OCI-LY3 (cell line): ENCODE results near the gene LGALS3BP.

Experiments
- EZH2phosphoT487 ChIP-seq: fragments of 200-600 bp; shearing (Covaris generic); IDR thresholded peaks from 2 replicates; pipeline ENCODE4 v1.6.1; 2018; ENCODE audit warnings: antibody characterized with exemption, mixed run types, low read depth
- TF ChIP-seq, protein P1 (sequence below): fragments of 200-600, 300-600 bp; sonication (generic); IDR thresholded peaks from 2 replicates; pipeline ENCODE4 v1.5.1; 2014; ENCODE audit warnings: antibody characterized with exemption, low read length, low read depth

DNA sequence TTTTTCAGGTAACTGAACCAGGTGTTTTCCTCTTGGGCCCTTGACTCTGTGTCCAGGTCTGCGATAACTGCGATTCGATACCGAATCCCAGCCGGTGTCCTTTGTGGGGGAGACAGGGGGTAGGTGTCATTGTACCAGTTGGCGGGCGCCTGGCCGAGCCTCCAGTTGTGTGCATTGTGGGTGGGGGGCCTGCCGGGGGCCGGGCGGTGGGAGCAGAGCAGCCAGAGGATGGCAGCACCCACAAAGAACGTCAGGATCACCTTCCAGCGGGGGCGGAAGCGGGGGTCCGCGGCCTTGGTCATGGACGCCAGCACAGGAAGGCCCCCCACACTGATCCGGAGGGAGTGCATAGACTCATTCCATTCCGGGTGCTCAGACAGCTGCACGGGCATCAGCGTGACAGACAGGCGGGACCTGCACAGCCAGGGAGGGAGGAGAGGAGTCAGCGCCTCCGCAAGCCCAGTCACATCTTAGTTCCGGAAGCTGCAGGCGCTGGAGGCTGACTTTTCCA, 17.6 kb upstream of the LGALS3BP start:
- no peak for TF ChIP-seq EZH2phosphoT487
- TF ChIP-seq, protein P1, sequence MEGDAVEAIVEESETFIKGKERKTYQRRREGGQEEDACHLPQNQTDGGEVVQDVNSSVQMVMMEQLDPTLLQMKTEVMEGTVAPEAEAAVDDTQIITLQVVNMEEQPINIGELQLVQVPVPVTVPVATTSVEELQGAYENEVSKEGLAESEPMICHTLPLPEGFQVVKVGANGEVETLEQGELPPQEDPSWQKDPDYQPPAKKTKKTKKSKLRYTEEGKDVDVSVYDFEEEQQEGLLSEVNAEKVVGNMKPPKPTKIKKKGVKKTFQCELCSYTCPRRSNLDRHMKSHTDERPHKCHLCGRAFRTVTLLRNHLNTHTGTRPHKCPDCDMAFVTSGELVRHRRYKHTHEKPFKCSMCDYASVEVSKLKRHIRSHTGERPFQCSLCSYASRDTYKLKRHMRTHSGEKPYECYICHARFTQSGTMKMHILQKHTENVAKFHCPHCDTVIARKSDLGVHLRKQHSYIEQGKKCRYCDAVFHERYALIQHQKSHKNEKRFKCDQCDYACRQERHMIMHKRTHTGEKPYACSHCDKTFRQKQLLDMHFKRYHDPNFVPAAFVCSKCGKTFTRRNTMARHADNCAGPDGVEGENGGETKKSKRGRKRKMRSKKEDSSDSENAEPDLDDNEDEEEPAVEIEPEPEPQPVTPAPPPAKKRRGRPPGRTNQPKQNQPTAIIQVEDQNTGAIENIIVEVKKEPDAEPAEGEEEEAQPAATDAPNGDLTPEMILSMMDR = no peak
